ENCODE data around the gene MCL1. TPM values are rescaled to one million over a fixed set of nuclear protein-coding genes. Genes with fewer than 3 reads are reported as not detected.
A peak's percentile ranks its signal among the peaks of the same experiment; 100 is the strongest.

Gene MCL1
- total RNA-seq, 1 donor from 2014 or later, result 179 TPM

GRCh38 chr1:150622303-150622975, 43.0 kb upstream of the MCL1 start:
- Mint-ChIP-seq H3K27me3 (ENCODE audit: low read depth) (no peaks in the 10 kb centered on the region), H3K9me3 (no peaks in the 10 kb centered on the region), H3K36me3 (ENCODE audit: low read depth) (peaks cover 10% of the 10 kb centered on the region), H3K4me1 (peaks cover 4% of the 10 kb centered on the region), H3K4me3 (no peak overlapping the region), H3K27ac (ENCODE audit: unreplicated experiment) (no peak overlapping the region)
- no peak for TF ChIP-seq CTCF (conservative IDR thresholded peaks at IDR 0.05)
- DNase-seq (ENCODE audit: low read depth, low spot score), result no peak

GRCh38 chr1:150621497-150622302, 42.3 kb upstream of the MCL1 start:
- peak; percentile 22 for DNase-seq (ENCODE audit: low read depth, low spot score)
- peaks cover 10% of the 10 kb centered on the region for H3K36me3 Mint-ChIP-seq (ENCODE audit: low read depth)
- TF ChIP-seq CTCF (conservative IDR thresholded peaks at IDR 0.05), result peak; percentile 75
- H3K4me1 Mint-ChIP-seq, result peaks cover 4% of the 10 kb centered on the region
- H3K9me3 Mint-ChIP-seq, result no peaks in the 10 kb centered on the region
- H3K27ac Mint-ChIP-seq (ENCODE audit: unreplicated experiment), result no peak overlapping the region
- no peak overlapping the region for H3K4me3 Mint-ChIP-seq
- no peaks in the 10 kb centered on the region for H3K27me3 Mint-ChIP-seq (ENCODE audit: low read depth)

- Mint-ChIP-seq H3K27ac (ENCODE audit: unreplicated experiment) (no peak overlapping the region), H3K36me3 (ENCODE audit: low read depth) (peaks cover 10% of the 10 kb centered on the region)
Measured at GRCh38 chr1:150620919-150621318, 41.5 kb upstream of the MCL1 start.

GRCh38 chr1:150619576-150620509, 40.4 kb upstream of the MCL1 start:
- H3K36me3 Mint-ChIP-seq (ENCODE audit: low read depth), result peaks cover 16% of the 10 kb centered on the region

More at GRCh38 chr1:150620919-150621318, 41.5 kb upstream of the MCL1 start:
- no peak for DNase-seq (ENCODE audit: low read depth, low spot score)
- no peak overlapping the region for H3K4me3 Mint-ChIP-seq
- H3K4me1 Mint-ChIP-seq, result peaks cover 4% of the 10 kb centered on the region
- no peak for TF ChIP-seq CTCF (conservative IDR thresholded peaks at IDR 0.05)
- H3K27me3 Mint-ChIP-seq (ENCODE audit: low read depth), result no peaks in the 10 kb centered on the region
- H3K9me3 Mint-ChIP-seq, result no peaks in the 10 kb centered on the region

More at GRCh38 chr1:150619576-150620509, 40.4 kb upstream of the MCL1 start:
- Mint-ChIP-seq H3K27ac (ENCODE audit: unreplicated experiment) (no peak overlapping the region), H3K4me3 (no peak overlapping the region), H3K4me1 (peaks cover 4% of the 10 kb centered on the region), H3K9me3 (no peaks in the 10 kb centered on the region), H3K27me3 (ENCODE audit: low read depth) (no peaks in the 10 kb centered on the region)
- TF ChIP-seq CTCF (conservative IDR thresholded peaks at IDR 0.05), result no peak
- DNase-seq (ENCODE audit: low read depth, low spot score), result no peak

Measured in neural crest cell (in vitro differentiated cells).